Mucosa of descending colon (tissue), 3 donors: ENCODE results near the gene F2. TPM values are rescaled to one million over a fixed set of nuclear protein-coding genes. Genes with fewer than 3 reads are reported as not detected.
"Not testable (repeated sequence)": the region's sequence is repeated elsewhere in the genome, so short reads cannot be mapped to it uniquely, and the experiment has no call there.

Experiments used
- ATAC-seq: fragments of 200-7000 bp; cut with Tn5 transposase; one replicate; pipeline ENCODE4 v1.9.1; 2020; ENCODE audit warnings: mild to moderate bottlenecking, moderate library complexity
- DNase-seq, 3 donors: peaks; one replicate each; pipeline ENCODE4 v3.0.0-alpha.2; 2020
- H3K36me3 ChIP-seq: fragments of 200-600 bp; one replicate; pipeline ENCODE4 v1.8.0; 2021; ENCODE audit warnings: low read depth, mild to moderate bottlenecking
- H3K4me1 ChIP-seq: fragments of 200-600 bp; one replicate; pipeline ENCODE4 v1.8.0; 2021; ENCODE audit warnings: low read depth, mild to moderate bottlenecking
- H3K4me3 ChIP-seq: fragments of 200-600 bp; one replicate; pipeline ENCODE4 v1.8.0; 2021; ENCODE audit warnings: mild to moderate bottlenecking
- H3K9me3 ChIP-seq: fragments of 200-600 bp; one replicate; pipeline ENCODE4 v1.8.0; 2021; ENCODE audit warnings: mild to moderate bottlenecking
- intact Hi-C, 2 donors: fragments of 100-400 bp; cut with DNase I in 1 of 2; cut with micrococcal nuclease in 1 of 2; formaldehyde crosslinking; loops; one replicate each; pipeline versions ENCODE4 v1.11.0 to v1.11.1; 2022; cut with DNase I, micrococcal nuclease
- total RNA-seq, 3 donors: library from RNA; stranded (reverse); fragmentation: NEBNext Ultra II Directional in 2 of 3; extraction: Animal tissue kit (Norgen Biotek cat#: 25700) in 2 of 3; gene quantifications; one replicate each; pipeline versions ENCODE4 v1.2.1 to v1.2.4, GENCODE V29; 2021 to 2023
- TF ChIP-seq, protein P1 (sequence below): fragments of 200-600 bp; IDR thresholded peaks from one replicate; pipeline ENCODE4 v1.8.0; 2022; ENCODE audit warnings: antibody characterized with exemption, mild to moderate bottlenecking
- donor health status: DM: no; HTN: no; CAD: no; lungs with moderate emphysema.
- donor health status: DM: no; HTN: no; CAD: no.
- donor health status: DM: no; HTN: yes; CAD: no.

Gene F2
- total RNA-seq, 3 donors from 2014 or later = 0.19 TPM; not detected in 2

- peak within 1 kb of the TSS; percentile 90 for H3K4me3 ChIP-seq
- peak; percentile 97 for ATAC-seq
- no peaks in the 10 kb centered on the region for H3K9me3 ChIP-seq
- intact Hi-C loops = no loop called here
- peaks cover 11% of the 10 kb centered on the region for H3K36me3 ChIP-seq
- peaks cover 21% of the 10 kb centered on the region for H3K4me1 ChIP-seq
- DNase-seq = peak; percentile 99 to 100 (median 100)
- TF ChIP-seq, protein P1, sequence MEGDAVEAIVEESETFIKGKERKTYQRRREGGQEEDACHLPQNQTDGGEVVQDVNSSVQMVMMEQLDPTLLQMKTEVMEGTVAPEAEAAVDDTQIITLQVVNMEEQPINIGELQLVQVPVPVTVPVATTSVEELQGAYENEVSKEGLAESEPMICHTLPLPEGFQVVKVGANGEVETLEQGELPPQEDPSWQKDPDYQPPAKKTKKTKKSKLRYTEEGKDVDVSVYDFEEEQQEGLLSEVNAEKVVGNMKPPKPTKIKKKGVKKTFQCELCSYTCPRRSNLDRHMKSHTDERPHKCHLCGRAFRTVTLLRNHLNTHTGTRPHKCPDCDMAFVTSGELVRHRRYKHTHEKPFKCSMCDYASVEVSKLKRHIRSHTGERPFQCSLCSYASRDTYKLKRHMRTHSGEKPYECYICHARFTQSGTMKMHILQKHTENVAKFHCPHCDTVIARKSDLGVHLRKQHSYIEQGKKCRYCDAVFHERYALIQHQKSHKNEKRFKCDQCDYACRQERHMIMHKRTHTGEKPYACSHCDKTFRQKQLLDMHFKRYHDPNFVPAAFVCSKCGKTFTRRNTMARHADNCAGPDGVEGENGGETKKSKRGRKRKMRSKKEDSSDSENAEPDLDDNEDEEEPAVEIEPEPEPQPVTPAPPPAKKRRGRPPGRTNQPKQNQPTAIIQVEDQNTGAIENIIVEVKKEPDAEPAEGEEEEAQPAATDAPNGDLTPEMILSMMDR = no peak
Measured at GRCh38 chr11:46700241-46701077, 18.6 kb upstream of the F2 start, which contains the start of the genes ARHGAP1 and ZNF408. ARHGAP1 (minus strand) TSS chr11:46700619; CDS start chr11:46696107, 4,512 bp downstream. ZNF408 (plus strand) TSS chr11:46701031; CDS start chr11:46701048, 17 bp downstream.

GRCh38 chr11:46701078-46701654, 17.8 kb upstream of the F2 start:
- Histone ChIP-seq H3K4me3 (peak overlapping the region; percentile 90), H3K4me1 (peaks cover 21% of the 10 kb centered on the region), H3K36me3 (peaks cover 18% of the 10 kb centered on the region), H3K9me3 (no peaks in the 10 kb centered on the region)
- intact Hi-C loops = no loop called here
- DNase-seq = peak in 2 of 3 donors; percentile 54 to 59
- no peak for ATAC-seq
- TF ChIP-seq, protein P1 = no peak

GRCh38 chr11:46705070-46705688, 13.8 kb upstream of the F2 start:
- no peak overlapping the region for H3K4me3 ChIP-seq
- intact Hi-C loops = no loop called here
- peaks cover 10% of the 10 kb centered on the region for H3K4me1 ChIP-seq
- ATAC-seq (no peak), DNase-seq (no peak)
- H3K9me3 ChIP-seq = no peaks in the 10 kb centered on the region
- TF ChIP-seq, protein P1 = no peak
- peaks cover 19% of the 10 kb centered on the region for H3K36me3 ChIP-seq

GRCh38 chr11:46706886-46707285, 12.1 kb upstream of the F2 start:
- intact Hi-C loops = no loop called here
- H3K4me3 ChIP-seq = no peak overlapping the region
- DNase-seq (no peak), ATAC-seq (no peak)
- H3K4me1 ChIP-seq = peaks cover 5% of the 10 kb centered on the region
- no peaks in the 10 kb centered on the region for H3K9me3 ChIP-seq
- TF ChIP-seq, protein P1 = no peak
- peaks cover 19% of the 10 kb centered on the region for H3K36me3 ChIP-seq

- H3K9me3 ChIP-seq, intact Hi-C loops, ATAC-seq, DNase-seq, H3K4me3 ChIP-seq, H3K4me1 ChIP-seq: not testable (repeated sequence)
- peaks cover 17% of the 10 kb centered on the region for H3K36me3 ChIP-seq
Measured at GRCh38 chr11:46709351-46709750, 9.7 kb upstream of the F2 start.
